Progenitor cell of endocrine pancreas (in vitro differentiated cells): ENCODE measurements around the gene CYP26C1. TPM values are rescaled to one million over a fixed set of nuclear protein-coding genes. Genes with fewer than 3 reads are reported as not detected.

ENCODE experiments used
- DNase-seq: peaks from one replicate; pipeline ENCODE4 v3.0.0; 2021; ENCODE audit warnings: low spot score; ENCODE audit not compliant: unreplicated experiment
- H3K27ac Mint-ChIP-seq: 2 replicates; pipeline ENCODE4 v1.8.0; 2021; ENCODE audit warnings: mild to moderate bottlenecking, moderate library complexity, mixed read lengths
- H3K27me3 Mint-ChIP-seq: 2 replicates; pipeline ENCODE4 v1.8.0; 2021; ENCODE audit warnings: mixed read lengths
- H3K36me3 Mint-ChIP-seq: 2 replicates; pipeline ENCODE4 v1.8.0; 2022; ENCODE audit warnings: mixed read lengths; ENCODE audit not compliant: insufficient read depth
- H3K4me1 Mint-ChIP-seq: 2 replicates; pipeline ENCODE4 v1.8.0; 2021; ENCODE audit warnings: low read depth, mixed read lengths
- H3K4me3 Mint-ChIP-seq: 2 replicates; pipeline ENCODE4 v1.8.0; 2021; ENCODE audit warnings: low read depth, mild to moderate bottlenecking, moderate library complexity, mixed read lengths
- H3K9me3 Mint-ChIP-seq: 2 replicates; pipeline ENCODE4 v1.8.0; 2021; ENCODE audit warnings: low read depth, mixed read lengths
- total RNA-seq: library from RNA; stranded (reverse); gene quantifications from 2 replicates; pipeline ENCODE4 v1.2.1, GENCODE V29; 2021
- TF ChIP-seq, protein P1 (sequence below): fragments of 200-600 bp; sonication (generic); IDR thresholded peaks from one replicate; pipeline ENCODE4 v1.5.0; 2021; ENCODE audit warnings: antibody characterized with exemption, mild to moderate bottlenecking; ENCODE audit not compliant: unreplicated experiment

Gene CYP26C1
- total RNA-seq, 1 donor from 2014 or later, result 0.26 TPM

DNA sequence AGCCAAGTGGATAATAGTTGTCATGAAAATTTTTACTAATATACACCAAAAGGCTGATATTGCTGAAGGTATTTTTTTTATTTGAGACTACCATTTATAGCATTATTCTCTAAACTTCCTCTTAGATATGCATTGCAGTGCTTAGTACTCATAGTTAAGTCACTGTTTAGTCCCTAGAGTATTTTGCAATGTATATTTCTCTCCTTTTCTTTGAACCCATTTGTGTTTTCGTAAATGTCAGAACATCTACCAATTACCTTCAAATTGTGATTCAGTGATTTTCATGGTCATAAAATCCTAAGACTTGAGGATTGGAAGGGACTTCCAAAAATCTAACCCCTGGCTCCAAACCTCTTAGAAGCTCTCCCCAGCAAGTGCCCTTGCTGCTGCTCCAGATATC, 21.5 kb upstream of the CYP26C1 start:
- TF ChIP-seq, protein P1, sequence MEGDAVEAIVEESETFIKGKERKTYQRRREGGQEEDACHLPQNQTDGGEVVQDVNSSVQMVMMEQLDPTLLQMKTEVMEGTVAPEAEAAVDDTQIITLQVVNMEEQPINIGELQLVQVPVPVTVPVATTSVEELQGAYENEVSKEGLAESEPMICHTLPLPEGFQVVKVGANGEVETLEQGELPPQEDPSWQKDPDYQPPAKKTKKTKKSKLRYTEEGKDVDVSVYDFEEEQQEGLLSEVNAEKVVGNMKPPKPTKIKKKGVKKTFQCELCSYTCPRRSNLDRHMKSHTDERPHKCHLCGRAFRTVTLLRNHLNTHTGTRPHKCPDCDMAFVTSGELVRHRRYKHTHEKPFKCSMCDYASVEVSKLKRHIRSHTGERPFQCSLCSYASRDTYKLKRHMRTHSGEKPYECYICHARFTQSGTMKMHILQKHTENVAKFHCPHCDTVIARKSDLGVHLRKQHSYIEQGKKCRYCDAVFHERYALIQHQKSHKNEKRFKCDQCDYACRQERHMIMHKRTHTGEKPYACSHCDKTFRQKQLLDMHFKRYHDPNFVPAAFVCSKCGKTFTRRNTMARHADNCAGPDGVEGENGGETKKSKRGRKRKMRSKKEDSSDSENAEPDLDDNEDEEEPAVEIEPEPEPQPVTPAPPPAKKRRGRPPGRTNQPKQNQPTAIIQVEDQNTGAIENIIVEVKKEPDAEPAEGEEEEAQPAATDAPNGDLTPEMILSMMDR, result no peak
- H3K27me3 Mint-ChIP-seq, result no peaks in the 10 kb centered on the region
- H3K9me3 Mint-ChIP-seq, result no peaks in the 10 kb centered on the region
- DNase-seq, result no peak
- peaks cover 4% of the 10 kb centered on the region for H3K4me1 Mint-ChIP-seq
- no peak overlapping the region for H3K4me3 Mint-ChIP-seq
- H3K36me3 Mint-ChIP-seq, result peaks cover 2% of the 10 kb centered on the region
- H3K27ac Mint-ChIP-seq, result no peak overlapping the region

DNA sequence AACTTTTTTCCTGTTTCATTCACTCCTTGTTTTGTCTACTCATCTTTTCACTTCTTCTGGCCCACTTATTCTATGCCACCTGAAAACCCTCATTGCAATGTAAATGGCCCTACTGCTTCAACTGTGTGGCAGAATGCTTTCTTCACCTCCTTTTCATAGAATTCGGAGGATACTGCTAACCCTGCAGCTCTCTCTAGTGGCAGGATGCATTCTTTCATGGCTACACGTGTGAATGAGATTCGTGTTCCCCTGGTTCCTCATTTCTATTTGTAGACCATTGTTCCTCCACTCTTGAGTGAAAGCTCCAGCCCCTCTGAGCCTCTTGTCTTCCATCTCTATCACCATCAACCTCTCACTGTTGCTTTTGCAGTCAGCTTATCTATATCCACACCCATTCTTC, 20.9 kb upstream of the CYP26C1 start:
- Mint-ChIP-seq H3K27me3 (no peaks in the 10 kb centered on the region), H3K9me3 (no peaks in the 10 kb centered on the region), H3K36me3 (peaks cover 2% of the 10 kb centered on the region), H3K4me3 (no peak overlapping the region), H3K4me1 (no peaks in the 10 kb centered on the region), H3K27ac (no peak overlapping the region)
- TF ChIP-seq, protein P1, result peak; percentile 20
- DNase-seq, result no peak

DNA sequence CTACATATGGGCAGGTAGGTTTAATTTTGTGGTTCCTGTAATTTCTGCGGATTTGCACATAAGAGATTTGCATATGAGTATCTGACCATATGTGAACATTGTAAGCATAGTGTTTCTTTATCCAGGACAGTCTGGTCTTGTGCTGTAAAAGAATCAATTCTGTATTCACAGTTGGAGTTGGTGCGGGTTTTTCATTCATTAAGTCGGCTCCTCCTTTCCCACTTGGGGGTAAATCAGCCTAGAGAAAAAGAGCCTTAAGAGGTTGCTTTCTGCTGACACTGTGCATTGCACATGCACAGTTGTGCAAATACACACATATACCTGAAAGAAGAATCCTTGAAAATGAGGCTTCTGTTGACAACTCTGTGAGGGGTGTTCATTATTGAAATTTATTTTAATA, 6.1 kb upstream of the CYP26C1 start:
- no peak for DNase-seq
- H3K36me3 Mint-ChIP-seq, result peaks cover 16% of the 10 kb centered on the region
- H3K4me1 Mint-ChIP-seq, result no peaks in the 10 kb centered on the region
- H3K9me3 Mint-ChIP-seq, result no peaks in the 10 kb centered on the region
- no peak overlapping the region for H3K27ac Mint-ChIP-seq
- TF ChIP-seq, protein P1, result no peak
- H3K4me3 Mint-ChIP-seq, result no peak overlapping the region
- peaks cover 11% of the 10 kb centered on the region for H3K27me3 Mint-ChIP-seq

DNA sequence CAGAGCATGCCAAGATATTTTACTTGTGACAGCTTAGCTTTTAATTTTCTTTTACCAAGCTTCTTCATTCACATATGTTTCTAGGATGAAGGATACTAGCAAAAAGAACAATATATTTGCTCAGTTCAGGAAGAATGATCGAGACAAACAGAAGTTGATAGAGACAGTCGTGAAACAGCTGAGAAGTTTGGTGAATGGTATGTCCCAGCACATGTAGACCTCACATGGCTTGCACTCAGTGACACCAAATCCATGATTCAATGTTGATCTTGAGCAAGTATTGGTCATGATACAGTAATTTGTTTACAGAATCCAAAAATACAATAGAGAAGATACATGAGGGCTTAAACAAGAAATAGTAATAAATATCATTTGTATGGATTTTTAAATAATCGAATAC, 2.5 kb upstream of the CYP26C1 start:
- TF ChIP-seq, protein P1, result no peak
- peaks cover 31% of the 10 kb centered on the region for H3K36me3 Mint-ChIP-seq
- H3K4me1 Mint-ChIP-seq, result no peaks in the 10 kb centered on the region
- DNase-seq, result no peak
- H3K27me3 Mint-ChIP-seq, result peaks cover 35% of the 10 kb centered on the region
- H3K27ac Mint-ChIP-seq, result no peak overlapping the region
- no peaks in the 10 kb centered on the region for H3K9me3 Mint-ChIP-seq
- H3K4me3 Mint-ChIP-seq, result no peak overlapping the region

DNA sequence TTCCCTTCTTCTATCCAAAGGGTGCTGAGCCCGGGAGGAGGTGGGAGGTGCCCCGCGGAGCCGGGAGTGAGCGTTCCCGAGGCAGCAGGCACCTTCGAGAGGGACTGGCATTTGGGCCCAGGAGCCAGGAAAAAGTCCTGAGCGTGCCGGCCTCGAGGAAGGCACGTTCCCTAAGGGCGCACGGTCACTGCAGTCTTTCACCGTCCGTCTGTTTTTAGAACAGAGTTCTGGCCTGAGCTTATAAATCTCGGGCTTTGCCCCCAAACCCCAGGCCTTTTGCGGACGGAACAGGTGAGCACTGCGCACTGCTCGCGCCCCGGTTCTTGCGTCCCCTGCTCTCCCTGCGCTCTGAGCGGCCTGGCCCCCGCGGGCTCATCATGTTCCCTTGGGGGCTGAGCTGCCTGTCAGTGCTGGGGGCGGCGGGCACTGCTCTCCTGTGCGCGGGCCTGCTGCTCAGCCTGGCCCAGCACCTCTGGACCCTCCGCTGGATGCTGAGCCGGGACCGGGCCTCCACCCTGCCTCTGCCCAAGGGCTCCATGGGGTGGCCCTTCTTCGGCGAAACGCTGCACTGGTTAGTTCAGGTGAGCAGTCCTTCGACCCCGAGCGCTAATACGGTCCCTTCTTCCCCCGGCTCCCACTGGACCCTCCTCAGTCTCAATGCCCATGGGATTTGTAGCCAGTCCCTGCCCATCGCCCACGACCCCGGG, 442 bp downstream of the CYP26C1 start:
- Mint-ChIP-seq H3K9me3 (no peaks in the 10 kb centered on the region), H3K4me1 (peaks cover 2% of the 10 kb centered on the region), H3K36me3 (peaks cover 36% of the 10 kb centered on the region), H3K4me3 (no peak overlapping the region), H3K27ac (no peak overlapping the region), H3K27me3 (peaks cover 60% of the 10 kb centered on the region)
- TF ChIP-seq, protein P1, result no peak
- no peak for DNase-seq
